HepG2 (cell line): ENCODE data around the gene ZCCHC3. TPM values are rescaled to one million over a fixed set of nuclear protein-coding genes. Genes with fewer than 3 reads are reported as not detected.

Source experiments
- BCL6 ChIP-seq: IDR thresholded peaks from 2 replicates; pipeline ENCODE4 v1.6.1; 2016; ENCODE audit warnings: missing genetic modification reagents, missing compliant biosample characterization
- FOXC1 ChIP-seq: sonication (generic); formaldehyde crosslinking; IDR thresholded peaks from 2 replicates; pipeline ENCODE4 v1.8.0; 2022; ENCODE audit warnings: mild to moderate bottlenecking, missing genetic modification reagents, borderline replicate concordance
- GABPA ChIP-seq, 2 experiments: IDR thresholded peaks; 2 replicates each; pipeline ENCODE4 v1.6.1; 2011 to 2016; ENCODE audit warnings: low read depth in 2 of 2, low read length in 1 of 2, missing biosample characterization in 1 of 2, missing genetic modification characterization in 1 of 2
- HMG20B ChIP-seq: conservative IDR thresholded peaks from 2 replicates; pipeline ENCODE4 v1.6.1; 2016; ENCODE audit warnings: missing genetic modification reagents, missing compliant biosample characterization
- NR1H2 ChIP-seq: sonication (generic); formaldehyde crosslinking; IDR thresholded peaks from 2 replicates; pipeline ENCODE4 v1.8.1; 2022; ENCODE audit warnings: low read depth, missing genetic modification reagents, borderline replicate concordance
- RELA ChIP-seq: sonication (generic); formaldehyde crosslinking; IDR thresholded peaks from 2 replicates; pipeline ENCODE4 v1.4.0; 2020; ENCODE audit warnings: missing genetic modification reagents
- REPIN1 ChIP-seq: sonication (generic); formaldehyde crosslinking; IDR thresholded peaks from 2 replicates; pipeline ENCODE4 v1.8.0; 2022; ENCODE audit warnings: missing genetic modification reagents, low read depth, mild to moderate bottlenecking, borderline replicate concordance
- RNF2 ChIP-seq: fragments of 450-650 bp; conservative IDR thresholded peaks from 2 replicates; pipeline ENCODE4 v1.6.1; 2016; ENCODE audit warnings: low read depth
- SAP130 ChIP-seq: IDR thresholded peaks from 2 replicates; pipeline ENCODE4 v1.6.1; 2016; ENCODE audit warnings: low read depth
- YEATS2 ChIP-seq: sonication (generic); formaldehyde crosslinking; IDR thresholded peaks from 2 replicates; pipeline ENCODE4 v1.4.0; 2020; ENCODE audit warnings: missing genetic modification reagents, borderline replicate concordance
- ZBTB14 ChIP-seq: sonication (generic); formaldehyde crosslinking; IDR thresholded peaks from 2 replicates; pipeline ENCODE4 v1.4.0; 2020; ENCODE audit warnings: missing genetic modification reagents
- ZNF251 ChIP-seq: sonication (generic); formaldehyde crosslinking; IDR thresholded peaks from 2 replicates; pipeline ENCODE4 v1.9.0; 2021; ENCODE audit warnings: mild to moderate bottlenecking, missing genetic modification reagents
- ZNF282 ChIP-seq: fragments of 450-650 bp; IDR thresholded peaks from 2 replicates; pipeline ENCODE4 v1.6.1; 2018; ENCODE audit not compliant: partially characterized antibody
- ZNF646 ChIP-seq: sonication (generic); formaldehyde crosslinking; IDR thresholded peaks from 2 replicates; pipeline ENCODE4 v1.9.0; 2021; ENCODE audit warnings: mild to moderate bottlenecking, missing genetic modification reagents
- ZNF749 ChIP-seq: sonication (generic); formaldehyde crosslinking; IDR thresholded peaks from 2 replicates; pipeline ENCODE4 v1.8.0; 2022; ENCODE audit warnings: mild to moderate bottlenecking, missing genetic modification reagents, moderate library complexity, borderline replicate concordance
- ZXDC ChIP-seq: sonication (generic); formaldehyde crosslinking; IDR thresholded peaks from 2 replicates; pipeline ENCODE4 v1.5.0; 2020; ENCODE audit warnings: mild to moderate bottlenecking, missing genetic modification reagents
- polyA plus RNA-seq, 8 experiments: library from polyadenylated mRNA; depleted of rRNA in 3 of 8; stranded (reverse) in 7 of 8; unstranded in 1 of 8; fragments of >200 nt; fragmentation: Illumina TruSeq in 4 of 8; extraction: Trizol in 4 of 8; gene quantifications; 2 replicates each; pipeline versions ENCODE4 v1.2.1 to v1.2.3, GENCODE V29; 2011 to 2016; ENCODE audit warnings: low read depth in 4 of 8, missing spikeins in 1 of 8, mixed read lengths in 1 of 8; ENCODE audit not compliant: insufficient read depth in 1 of 8
- total RNA-seq, 5 experiments: library from RNA; depleted of rRNA; stranded (reverse); fragments of >200 nt; fragmentation: Illumina TruSeq; extraction: Trizol; gene quantifications; 2 replicates each; pipeline ENCODE4 v1.2.3, GENCODE V29; 2016; ENCODE audit warnings: low read depth in 1 of 5

Gene ZCCHC3
- total and polyA plus RNA-seq, 2 of the 13 experiments (the other 11 are each of a cell fraction or from before 2014, with no cell fraction given), result 46.6 to 63.0 TPM

- no peak; the same call in 1 of the 2 replicates for TF ChIP-seq ZXDC
- peak; percentile 92 for TF ChIP-seq BCL6 (CRISPR knock-in tag)
- TF ChIP-seq ZNF646 (CRISPR knock-in tag), result no peak; the same call in none of the 2 replicates
- TF ChIP-seq GABPA (IDR thresholded peaks at IDR 0.05; ENCODE audit: low read depth, low read length), result peak; percentile 80
- TF ChIP-seq GABPA (CRISPR knock-in tag; IDR thresholded peaks at IDR 0.05; ENCODE audit: low read depth), result peak; percentile 91
- peak; percentile 91; the same call in 1 of the 2 replicates for TF ChIP-seq ZNF749 (CRISPR knock-in tag)
- peak; percentile 76; the same call in 1 of the 2 replicates for TF ChIP-seq RELA (CRISPR knock-in tag)
- peak; percentile 99 for TF ChIP-seq REPIN1 (CRISPR knock-in tag)
- peak; percentile 84 for TF ChIP-seq HMG20B
- TF ChIP-seq YEATS2 (CRISPR knock-in tag), result peak; percentile 88
- peak; percentile 68 for TF ChIP-seq ZNF282
- TF ChIP-seq RNF2, result 0 out of 2 replicates have a peak, but pooled peaks have one; percentile 18
- TF ChIP-seq ZNF251, result peak; percentile 91; the same call in 1 of the 2 replicates
- TF ChIP-seq NR1H2 (CRISPR knock-in tag), result 0 out of 2 replicates have a peak, but pooled peaks have one; percentile 74
- TF ChIP-seq ZBTB14 (CRISPR knock-in tag), result peak; percentile 70; the same call in 1 of the 2 replicates
- TF ChIP-seq FOXC1, result peak; percentile 97
- peak; percentile 99 for TF ChIP-seq SAP130 (CRISPR knock-in tag)
Observed at GRCh38 chr20:347640-348484, 50.5 kb downstream of the ZCCHC3 start (continued).
